SW 1271 (cell line): ENCODE results near the gene CTSG.
"Not testable (repeated sequence)": the region's sequence is repeated elsewhere in the genome, so short reads cannot be mapped to it uniquely, and the experiment has no call there.

Source experiments
- DNase-seq, 2 experiments: peaks; one replicate each; lab custom pipeline; 2025; lab: John Stamatoyannopoulos, UW

The CTSG gene

GRCh38 chr14:24542346-24542936, 33.6 kb downstream of the CTSG start:
- no peak for DNase-seq

DNA sequence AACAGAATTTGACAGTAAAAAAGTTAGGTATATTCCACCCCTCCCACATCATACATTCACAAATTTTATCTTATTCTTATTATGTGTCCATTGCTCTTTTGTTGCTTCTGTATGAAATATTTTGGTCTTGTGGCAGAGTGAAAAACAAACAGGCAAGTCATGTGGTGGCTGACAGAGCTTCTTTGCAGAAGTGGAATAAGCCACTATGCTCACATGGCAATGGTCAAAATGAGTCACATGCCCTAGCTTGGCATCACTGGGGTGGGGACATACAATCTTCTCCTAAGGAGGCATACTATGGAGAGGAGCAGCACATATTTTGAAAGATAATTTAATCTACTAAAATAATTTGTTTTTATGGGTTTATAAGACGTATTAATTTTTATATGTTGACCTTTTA, 40.3 kb downstream of the CTSG start:
- no peak for DNase-seq

DNA sequence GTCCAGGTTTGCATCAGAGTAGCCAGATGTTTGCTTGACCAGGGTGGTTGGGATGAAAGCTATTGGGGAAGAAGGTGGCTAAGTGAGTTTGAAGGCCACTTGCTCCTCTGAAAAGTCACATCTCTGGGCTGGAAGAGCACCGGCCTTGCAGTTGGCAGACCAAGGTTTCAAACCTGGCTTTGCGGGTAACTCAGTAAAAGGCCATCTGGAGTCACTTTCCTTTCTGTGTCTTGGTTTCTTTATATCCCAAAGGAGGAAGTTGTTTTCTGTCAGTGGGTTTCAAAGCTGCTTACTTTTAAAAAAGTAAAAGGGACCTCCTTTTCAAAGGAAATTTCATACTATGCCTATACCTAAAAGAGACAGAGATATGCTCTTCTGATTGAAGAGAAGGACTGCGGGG, 41.8 kb downstream of the CTSG start:
- no peak for DNase-seq

DNA sequence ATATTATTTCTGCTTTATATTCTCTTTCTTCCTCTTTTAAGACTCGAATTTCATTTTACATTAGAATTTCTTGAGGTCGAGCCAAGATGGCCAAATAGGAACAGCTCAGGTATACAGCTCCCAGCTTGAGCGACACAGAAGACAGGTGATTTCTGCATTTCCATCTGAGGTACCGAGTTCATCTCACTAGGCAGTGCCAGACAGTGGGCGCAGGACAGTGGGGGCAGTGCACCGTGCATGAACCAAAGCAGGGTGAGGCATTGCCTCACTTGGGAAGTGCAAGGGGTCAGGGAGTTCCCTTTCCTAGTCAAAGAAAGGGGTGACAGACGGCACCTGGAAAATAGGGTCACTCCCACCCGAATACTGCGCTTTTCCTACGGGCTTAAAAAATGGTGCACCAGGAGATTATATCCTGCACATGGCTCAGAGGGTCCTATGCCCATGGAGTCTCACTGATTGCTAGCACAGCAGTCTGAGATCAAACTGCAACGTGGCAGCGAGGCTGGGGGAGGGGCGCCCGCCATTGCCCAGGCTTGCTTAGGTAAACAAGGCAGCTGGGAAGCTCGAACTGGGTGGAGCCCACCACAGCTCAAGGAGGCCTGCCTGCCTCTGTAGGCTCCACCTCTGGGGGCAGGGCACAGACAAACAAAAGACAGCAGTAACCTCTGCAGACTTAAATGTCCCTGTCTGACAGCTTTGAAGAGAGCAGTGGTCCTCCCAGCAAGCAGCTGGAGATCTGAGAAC, 50.0 kb downstream of the CTSG start:
- DNase-seq: not testable (repeated sequence)
